ENCODE measurements around the gene THPO.

Gene THPO

DNA sequence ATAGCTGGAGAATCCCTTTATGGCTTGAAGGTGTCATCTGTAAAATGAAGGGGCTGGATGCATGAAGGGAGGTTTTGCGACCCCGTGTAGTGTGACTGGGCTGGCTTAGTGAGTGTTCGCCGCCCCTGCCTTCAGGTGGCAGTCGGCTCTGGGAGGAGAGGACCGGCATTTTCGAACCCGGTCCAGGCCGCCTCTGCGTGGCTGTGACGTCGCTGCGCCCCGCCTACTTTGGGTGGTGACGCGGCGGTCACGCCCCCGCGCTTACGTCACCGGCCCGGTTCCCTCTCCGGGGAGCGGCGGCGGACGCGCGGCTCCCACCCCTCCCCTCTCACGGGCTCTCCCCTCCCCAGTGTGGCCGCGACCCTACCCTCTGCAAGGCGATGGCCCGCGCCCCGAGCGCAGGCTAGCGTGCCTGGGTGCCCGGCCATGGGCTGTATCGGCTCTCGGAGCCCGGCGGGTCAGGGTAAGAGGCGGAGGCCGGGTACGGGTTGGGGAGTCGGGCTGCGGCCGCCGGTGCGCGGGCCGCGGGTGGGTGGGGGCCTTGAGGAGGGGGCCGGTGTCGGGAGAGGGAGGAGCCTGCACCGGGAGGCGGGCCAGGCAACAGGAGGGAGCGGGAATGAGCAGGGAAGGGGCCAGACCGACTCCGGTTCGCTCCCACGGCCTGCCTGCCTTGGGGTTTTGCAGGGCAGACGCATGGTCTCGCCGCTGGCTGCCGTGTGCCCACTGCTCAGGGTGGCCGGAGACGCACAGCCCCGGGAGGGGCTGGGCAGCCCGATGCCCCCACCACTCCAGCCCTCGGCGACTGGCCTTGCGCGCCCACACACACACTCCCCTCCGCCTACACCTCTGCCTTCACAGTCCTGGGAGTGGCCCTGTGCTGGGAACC, 42.1 kb downstream of the THPO start:
- peaks cover 5% of the 10 kb centered on the region for H3K9me3 ChIP-seq (ENCODE audit: insufficient read depth, low read depth, low read length)

DNA sequence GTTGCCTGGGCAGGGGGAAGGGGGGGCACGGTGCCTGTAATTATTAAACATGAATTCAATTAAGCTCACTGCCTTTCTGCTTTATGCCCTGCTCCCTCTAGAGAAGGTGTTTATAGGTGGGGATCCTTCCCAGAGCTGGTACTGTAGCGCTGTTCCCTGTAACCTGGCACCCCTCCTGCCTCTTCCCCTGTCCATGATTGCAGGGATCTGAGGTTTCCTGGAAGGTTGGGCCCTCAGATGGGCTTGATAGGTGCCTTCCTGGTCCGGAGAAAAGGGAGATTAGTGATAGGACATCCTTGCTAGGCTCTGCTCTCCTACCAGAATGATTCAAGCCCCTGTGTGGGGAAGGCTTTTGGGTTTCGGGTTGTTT, 42.7 kb downstream of the THPO start:
- H3K79me1 ChIP-seq (ENCODE audit: low read length): peaks cover 20% of the 10 kb centered on the region
- no CpG with 5 or more reads among the region's 4 CpGs for WGBS (ENCODE audit: extremely low coverage, insufficient coverage, insufficient read length)
- H3K23ac ChIP-seq (ENCODE audit: low read length): no peak overlapping the region
- peak overlapping the region; percentile 90 for H3K4me2 ChIP-seq (ENCODE audit: low read length)
- H3K4me3 ChIP-seq (ENCODE audit: low read depth, low read length): no peak overlapping the region
- H3K79me2 ChIP-seq (ENCODE audit: control insufficient read depth, insufficient read depth, low read length, poor library complexity): peaks cover 9% of the 10 kb centered on the region
- no peak overlapping the region for H2BK12ac ChIP-seq (ENCODE audit: low read length)
- no peak overlapping the region for H3K14ac ChIP-seq (ENCODE audit: low read length)
- no peak overlapping the region for H2AFZ ChIP-seq (ENCODE audit: insufficient read depth, low read length, poor library complexity)
- H2BK5ac ChIP-seq (ENCODE audit: low read depth, low read length, poor library complexity): peak overlapping the region; percentile 5
- H4K12ac ChIP-seq (ENCODE audit: low read depth, low read length): no peak overlapping the region
- DNase-seq: no peak
- H3K4me1 ChIP-seq (ENCODE audit: control insufficient read depth in 1 of 2, insufficient read depth in 2 of 2, low read length in 2 of 2): peaks cover 28 to 36% of the 10 kb centered on the region in 2 experiments
- H3K27ac ChIP-seq (ENCODE audit: low read depth, low read length): peak overlapping the region; percentile 60
- H4K8ac ChIP-seq (ENCODE audit: low read depth, low read length): peak overlapping the region; percentile 36
- peak overlapping the region; percentile 5 for H3K4ac ChIP-seq (ENCODE audit: low read depth, low read length)
- peaks cover 35 to 44% of the 10 kb centered on the region in 2 experiments for H3K36me3 ChIP-seq (ENCODE audit: control insufficient read depth in 1 of 2, insufficient read depth in 2 of 2, low read length in 2 of 2)
- no peaks in the 10 kb centered on the region for H3K27me3 ChIP-seq (ENCODE audit: insufficient read depth, low read length)
- peaks cover 5% of the 10 kb centered on the region for H3K9me3 ChIP-seq (ENCODE audit: insufficient read depth, low read depth, low read length)
- no peak overlapping the region for H2BK120ac ChIP-seq (ENCODE audit: insufficient read depth, low read length, poor library complexity)
- H3K9ac ChIP-seq (ENCODE audit: low read length): no peak overlapping the region
- no peak overlapping the region for H4K91ac ChIP-seq (ENCODE audit: low read depth, low read length)
- H3K18ac ChIP-seq (ENCODE audit: low read length): no peak overlapping the region
- H2AK5ac ChIP-seq (ENCODE audit: low read length): no peak overlapping the region

More for the DNA sequence above, 42.1 kb downstream of the THPO start:
- Histone ChIP-seq H2BK12ac (ENCODE audit: low read length) (no peak overlapping the region), H2AFZ (ENCODE audit: insufficient read depth, low read length, poor library complexity) (peak overlapping the region; percentile 63), H3K18ac (ENCODE audit: low read length) (peak overlapping the region; percentile 88), H3K14ac (ENCODE audit: low read length) (peak overlapping the region; percentile 81), H4K12ac (ENCODE audit: low read depth, low read length) (peak overlapping the region; percentile 74), H3K9ac (ENCODE audit: low read length) (peak overlapping the region; percentile 85), H3K4me1 (ENCODE audit: control insufficient read depth in 1 of 2, insufficient read depth in 2 of 2, low read length in 2 of 2) (peaks cover 28 to 36% of the 10 kb centered on the region in 2 experiments), H3K4me2 (ENCODE audit: low read length) (peak overlapping the region; percentile 90), H3K27ac (ENCODE audit: low read depth, low read length) (peak overlapping the region; percentile 94), H2AK5ac (ENCODE audit: low read length) (peak overlapping the region; percentile 8), H3K79me2 (ENCODE audit: control insufficient read depth, insufficient read depth, low read length, poor library complexity) (peaks cover 9% of the 10 kb centered on the region), H2BK5ac (ENCODE audit: low read depth, low read length, poor library complexity) (peak overlapping the region; percentile 68), H3K4ac (ENCODE audit: low read depth, low read length) (peak overlapping the region; percentile 93), H3K79me1 (ENCODE audit: low read length) (peaks cover 20% of the 10 kb centered on the region), H3K27me3 (ENCODE audit: insufficient read depth, low read length) (no peaks in the 10 kb centered on the region), H3K4me3 (ENCODE audit: low read depth, low read length) (peak overlapping the region; percentile 91), H4K91ac (ENCODE audit: low read depth, low read length) (peak overlapping the region; percentile 72), H3K36me3 (ENCODE audit: control insufficient read depth in 1 of 2, insufficient read depth in 2 of 2, low read length in 2 of 2) (peaks cover 33 to 41% of the 10 kb centered on the region in 2 experiments), H3K23ac (ENCODE audit: low read length) (no peak overlapping the region), H2BK120ac (ENCODE audit: insufficient read depth, low read length, poor library complexity) (peak overlapping the region; percentile 59), H4K8ac (ENCODE audit: low read depth, low read length) (peak overlapping the region; percentile 86)
- WGBS (ENCODE audit: extremely low coverage, insufficient coverage, insufficient read length): no CpG with 5 or more reads among the region's 77 CpGs
- peak; percentile 57 to 82 for DNase-seq

DNA sequence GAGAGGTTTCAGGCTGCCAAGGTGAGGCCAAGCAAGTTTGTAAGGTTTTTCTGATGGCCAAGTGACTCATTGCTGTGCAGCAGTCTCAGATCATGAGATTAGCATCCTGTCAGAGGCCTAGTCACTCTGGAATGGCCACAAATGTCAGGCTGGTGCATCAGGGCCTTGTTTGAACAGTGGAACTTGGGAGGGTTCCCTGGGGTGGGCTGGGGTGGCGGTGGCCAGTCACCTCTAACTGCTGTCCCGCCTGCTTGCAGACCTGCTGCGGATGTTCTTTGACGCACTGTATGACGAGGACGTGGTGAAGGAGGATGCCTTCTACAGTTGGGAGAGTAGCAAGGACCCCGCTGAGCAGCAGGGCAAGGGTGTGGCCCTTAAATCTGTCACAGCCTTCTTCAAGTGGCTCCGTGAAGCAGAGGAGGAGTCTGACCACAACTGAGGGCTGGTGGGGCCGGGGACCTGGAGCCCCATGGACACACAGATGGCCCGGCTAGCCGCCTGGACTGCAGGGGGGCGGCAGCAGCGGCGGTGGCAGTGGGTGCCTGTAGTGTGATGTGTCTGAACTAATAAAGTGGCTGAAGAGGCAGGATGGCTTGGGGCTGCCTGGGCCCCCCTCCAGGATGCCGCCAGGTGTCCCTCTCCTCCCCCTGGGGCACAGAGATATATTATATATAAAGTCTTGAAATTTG, 43.4 kb downstream of the THPO start:
- Histone ChIP-seq H3K79me1 (ENCODE audit: low read length) (peaks cover 20% of the 10 kb centered on the region), H2BK12ac (ENCODE audit: low read length) (no peak overlapping the region), H3K14ac (ENCODE audit: low read length) (no peak overlapping the region), H3K79me2 (ENCODE audit: control insufficient read depth, insufficient read depth, low read length, poor library complexity) (peaks cover 9% of the 10 kb centered on the region), H2AK5ac (ENCODE audit: low read length) (no peak overlapping the region), H2BK120ac (ENCODE audit: insufficient read depth, low read length, poor library complexity) (no peak overlapping the region), H4K8ac (ENCODE audit: low read depth, low read length) (no peak overlapping the region), H3K4me2 (ENCODE audit: low read length) (no peak overlapping the region), H3K23ac (ENCODE audit: low read length) (no peak overlapping the region), H2BK5ac (ENCODE audit: low read depth, low read length, poor library complexity) (peak overlapping the region; percentile 4), H3K9ac (ENCODE audit: low read length) (no peak overlapping the region), H4K91ac (ENCODE audit: low read depth, low read length) (no peak overlapping the region), H3K27me3 (ENCODE audit: insufficient read depth, low read length) (no peaks in the 10 kb centered on the region), H3K9me3 (ENCODE audit: insufficient read depth, low read depth, low read length) (peaks cover 5% of the 10 kb centered on the region), H3K4me3 (ENCODE audit: low read depth, low read length) (no peak overlapping the region), H3K4ac (ENCODE audit: low read depth, low read length) (no peak overlapping the region), H3K36me3 (ENCODE audit: control insufficient read depth in 1 of 2, insufficient read depth in 2 of 2, low read length in 2 of 2) (peaks cover 37 to 45% of the 10 kb centered on the region in 2 experiments), H3K18ac (ENCODE audit: low read length) (no peak overlapping the region), H3K4me1 (ENCODE audit: control insufficient read depth in 1 of 2, insufficient read depth in 2 of 2, low read length in 2 of 2) (peaks cover 28 to 36% of the 10 kb centered on the region in 2 experiments), H4K12ac (ENCODE audit: low read depth, low read length) (no peak overlapping the region), H2AFZ (ENCODE audit: insufficient read depth, low read length, poor library complexity) (no peak overlapping the region), H3K27ac (ENCODE audit: low read depth, low read length) (peak overlapping the region; percentile 49)
- DNase-seq: peak; percentile 83 to 90
- WGBS (ENCODE audit: extremely low coverage, insufficient coverage, insufficient read length): no CpG with 5 or more reads among the region's 15 CpGs

DNA sequence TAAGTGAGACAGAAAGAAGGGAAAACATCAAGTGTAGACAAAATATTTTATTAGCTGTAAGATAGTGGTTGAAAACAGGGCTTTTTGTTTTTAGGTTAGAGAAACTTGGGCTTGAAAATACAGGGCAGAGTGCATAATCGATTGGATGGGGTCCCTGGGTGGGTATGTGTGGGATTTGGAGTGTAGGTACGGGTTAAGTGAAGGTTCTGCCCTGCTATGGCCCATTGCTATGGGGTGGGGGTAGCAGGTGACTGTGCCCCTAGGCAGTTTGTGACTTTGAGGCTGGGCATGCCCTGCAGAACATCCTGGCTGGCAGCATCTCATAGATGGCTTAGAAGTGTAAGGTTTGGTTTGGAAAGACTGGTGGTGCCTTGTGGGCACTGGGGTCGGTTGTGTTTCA, 44.3 kb downstream of the THPO start:
- Histone ChIP-seq H3K79me2 (ENCODE audit: control insufficient read depth, insufficient read depth, low read length, poor library complexity) (peaks cover 9% of the 10 kb centered on the region), H3K79me1 (ENCODE audit: low read length) (peaks cover 20% of the 10 kb centered on the region), H4K12ac (ENCODE audit: low read depth, low read length) (no peak overlapping the region), H3K14ac (ENCODE audit: low read length) (peak overlapping the region; percentile 0), H3K23ac (ENCODE audit: low read length) (no peak overlapping the region), H3K4me1 (ENCODE audit: control insufficient read depth in 1 of 2, insufficient read depth in 2 of 2, low read length in 2 of 2) (peaks cover 28 to 34% of the 10 kb centered on the region in 2 experiments), H2BK5ac (ENCODE audit: low read depth, low read length, poor library complexity) (peak overlapping the region; percentile 35), H4K8ac (ENCODE audit: low read depth, low read length) (no peak overlapping the region), H3K9me3 (ENCODE audit: insufficient read depth, low read depth, low read length) (peaks cover 5% of the 10 kb centered on the region), H3K27me3 (ENCODE audit: insufficient read depth, low read length) (no peaks in the 10 kb centered on the region), H3K36me3 (ENCODE audit: control insufficient read depth in 1 of 2, insufficient read depth in 2 of 2, low read length in 2 of 2) (peaks cover 42 to 54% of the 10 kb centered on the region in 2 experiments), H2BK120ac (ENCODE audit: insufficient read depth, low read length, poor library complexity) (peak overlapping the region; percentile 0), H2BK12ac (ENCODE audit: low read length) (no peak overlapping the region), H3K18ac (ENCODE audit: low read length) (peak overlapping the region; percentile 26), H3K27ac (ENCODE audit: low read depth, low read length) (peak overlapping the region; percentile 65), H2AK5ac (ENCODE audit: low read length) (no peak overlapping the region), H3K4me3 (ENCODE audit: low read depth, low read length) (peak overlapping the region; percentile 56), H2AFZ (ENCODE audit: insufficient read depth, low read length, poor library complexity) (no peak overlapping the region), H3K9ac (ENCODE audit: low read length) (no peak overlapping the region), H3K4me2 (ENCODE audit: low read length) (no peak overlapping the region), H3K4ac (ENCODE audit: low read depth, low read length) (no peak overlapping the region), H4K91ac (ENCODE audit: low read depth, low read length) (peak overlapping the region; percentile 1)
- WGBS (ENCODE audit: extremely low coverage, insufficient coverage, insufficient read length): no CpG with 5 or more reads among the region's 3 CpGs
- DNase-seq: peak in 1 of 2 donors; percentile 22
